H1 (cell line): ENCODE results near the gene TWF2. TPM values are rescaled to one million over a fixed set of nuclear protein-coding genes. Genes with fewer than 3 reads are reported as not detected.

Source experiments
- ASH2L ChIP-seq: fragments of 200-600, 300-600 bp; sonication (generic); IDR thresholded peaks from one replicate; pipeline ENCODE4 v1.7.1; 2017; ENCODE audit warnings: low read length
- CBX5 ChIP-seq: fragments of 300-800, 300-1000 bp; sonication (generic); IDR thresholded peaks from 2 replicates; pipeline ENCODE4 v1.7.1; 2016; ENCODE audit warnings: antibody characterized with exemption, low read length, low read depth
- SAP30 ChIP-seq: fragments of 300-600 bp; sonication (generic); IDR thresholded peaks from 2 replicates; pipeline ENCODE4 v1.7.1; 2012; ENCODE audit warnings: low read length, moderate library complexity, mild to moderate bottlenecking, inconsistent platforms; ENCODE audit not compliant: insufficient read depth, insufficient replicate concordance
- polyA plus RNA-seq, 7 experiments: library from polyadenylated mRNA; depleted of rRNA in 3 of 7; stranded (reverse) in 5 of 7; unstranded in 2 of 7; fragments of >200 nt in 5 of 7; fragments of 200-250 nt in 2 of 7; gene quantifications; 1 replicate in 5 of 7; 2 replicates in 1 of 7; 4 replicates in 1 of 7; pipeline versions ENCODE4 v1.2.1 to v1.2.3, GENCODE V29; 2011 to 2013; ENCODE audit warnings: missing spikeins in 2 of 7, mixed read lengths in 2 of 7
- total RNA-seq: library from RNA; stranded (reverse); fragmentation: NEBNext Ultra II Directional; extraction: Animal tissue kit (Norgen Biotek cat#: 25700); gene quantifications from 2 replicates; pipeline ENCODE4 v1.2.1, GENCODE V29; 2021
- TF ChIP-seq, protein P1 (sequence below): IDR thresholded peaks from 2 replicates; pipeline ENCODE4 v1.6.1; 2011; ENCODE audit warnings: low read depth, mild to moderate bottlenecking, low read length; ENCODE audit not compliant: insufficient read depth
- TF ChIP-seq, protein P2 (sequence below): IDR thresholded peaks from 2 replicates; pipeline ENCODE4 v1.6.1; 2012; ENCODE audit warnings: inconsistent platforms

TWF2 gene
- total and polyA plus RNA-seq, 2 of the 8 experiments (the other 6 are each of a cell fraction or from before 2014, with no cell fraction given) = 65.2 to 90.4 TPM

DNA sequence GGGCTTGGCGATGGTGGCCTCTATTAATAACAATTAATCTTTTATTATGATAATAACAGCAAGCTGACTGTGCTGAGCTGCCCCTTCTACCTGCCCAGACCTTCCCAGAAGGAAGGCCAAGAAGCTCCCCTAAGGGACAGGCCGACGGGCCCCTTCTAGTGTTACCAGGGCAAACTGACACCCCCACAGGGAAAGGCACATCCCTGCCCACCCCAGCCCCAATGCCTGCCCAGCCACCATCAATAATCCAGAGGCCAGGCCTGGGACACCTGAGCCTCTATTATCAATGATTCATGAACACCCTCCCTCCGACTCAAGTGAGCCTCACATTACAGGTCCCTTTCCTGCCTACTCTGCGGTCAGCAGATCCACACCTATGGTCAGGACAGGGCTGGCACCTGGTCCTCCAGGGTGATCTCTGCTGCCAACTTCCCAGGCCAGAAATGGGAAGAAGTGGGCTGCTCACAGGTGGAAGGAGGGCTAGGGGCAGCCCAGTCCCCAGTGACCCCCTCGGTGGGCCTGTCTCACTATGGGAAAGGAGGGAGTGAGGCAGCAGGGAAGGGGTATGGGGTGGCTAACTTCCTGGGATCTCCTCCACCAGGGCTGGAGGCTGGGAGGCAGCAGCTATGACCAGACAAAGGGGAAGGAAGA lies 1.8 kb downstream of the TWF2 start (continued):
- TF ChIP-seq CBX5 (no peak), ASH2L (no peak), SAP30 (no peak)
- TF ChIP-seq, protein P1, sequence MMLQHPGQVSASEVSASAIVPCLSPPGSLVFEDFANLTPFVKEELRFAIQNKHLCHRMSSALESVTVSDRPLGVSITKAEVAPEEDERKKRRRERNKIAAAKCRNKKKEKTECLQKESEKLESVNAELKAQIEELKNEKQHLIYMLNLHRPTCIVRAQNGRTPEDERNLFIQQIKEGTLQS = no peak
- TF ChIP-seq, protein P2, sequence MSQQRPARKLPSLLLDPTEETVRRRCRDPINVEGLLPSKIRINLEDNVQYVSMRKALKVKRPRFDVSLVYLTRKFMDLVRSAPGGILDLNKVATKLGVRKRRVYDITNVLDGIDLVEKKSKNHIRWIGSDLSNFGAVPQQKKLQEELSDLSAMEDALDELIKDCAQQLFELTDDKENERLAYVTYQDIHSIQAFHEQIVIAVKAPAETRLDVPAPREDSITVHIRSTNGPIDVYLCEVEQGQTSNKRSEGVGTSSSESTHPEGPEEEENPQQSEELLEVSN = no peak
